Prostate gland (tissue), 2 donors: ENCODE measurements around the gene RPLP2. TPM values are rescaled to one million over a fixed set of nuclear protein-coding genes. Genes with fewer than 3 reads are reported as not detected.

Source experiments
- DNase-seq: peaks from one replicate; pipeline ENCODE4 v3.0.0-alpha.2; 2019; ENCODE audit warnings: low spot score
- H3K27ac ChIP-seq, 2 donors: fragments of 200-600 bp; sonication (generic); 2 replicates each; pipeline ENCODE4 v1.5.1; 2017 to 2019
- H3K27me3 ChIP-seq: fragments of 200-600 bp; sonication (generic); replicated peaks from 2 replicates; pipeline ENCODE4 v1.5.1; 2019; ENCODE audit not compliant: insufficient read depth
- H3K36me3 ChIP-seq, 2 donors: fragments of 200-600 bp; sonication (generic); 1 replicate in 1 of 2; 2 replicates in 1 of 2; pipeline versions ENCODE4 v1.5.1 to v1.8.1; 2017 to 2019
- H3K4me1 ChIP-seq: fragments of 200-600 bp; sonication (generic); replicated peaks from 2 replicates; pipeline ENCODE4 v1.5.1; 2019
- H3K4me3 ChIP-seq, 2 donors: fragments of 200-600 bp; sonication (generic); 2 replicates each; pipeline ENCODE4 v1.5.1; 2017 to 2019
- H3K9me3 ChIP-seq: fragments of 200-600 bp; sonication (generic); 2 replicates; pipeline ENCODE4 v1.5.1; 2017
- CTCF ChIP-seq, 4 experiments: fragments of 200-600 bp in 2 of 4; fragments of 450-650 bp in 2 of 4; sonication (generic) in 2 of 4; IDR thresholded peaks; 1 replicate in 3 of 4; 2 replicates in 1 of 4; pipeline ENCODE4 v1.5.1; 2016 to 2019; ENCODE audit warnings: antibody characterized with exemption in 4 of 4, mild to moderate bottlenecking in 2 of 4, moderate library complexity in 2 of 4
- POLR2A ChIP-seq: fragments of 450-650 bp; IDR thresholded peaks from one replicate; pipeline ENCODE4 v1.6.1; 2016; ENCODE audit warnings: antibody characterized with exemption, mild to moderate bottlenecking
- POLR2AphosphoS5 ChIP-seq: sonication (generic); formaldehyde crosslinking; IDR thresholded peaks from one replicate; pipeline ENCODE4 v1.6.1; 2017; ENCODE audit warnings: antibody characterized with exemption
- WGBS: methylation state at CpG from one replicate; pipeline ENCODE4 v1.1.5; 2018; 5-methylcytosine and 5-hydroxymethylcytosine counted together
- intact Hi-C: fragments of 100-400 bp; cut with DNase I; formaldehyde crosslinking; loops from one replicate; pipeline ENCODE4 v1.14.2; 2022
- total RNA-seq, 2 donors: library from RNA; depleted of rRNA; stranded (reverse); fragments of >200 nt; gene quantifications; one replicate each; pipeline ENCODE4 v1.1.0, GENCODE V29; 2016

RPLP2 gene
- total RNA-seq, 2 donors from 2014 or later, result 431 to 906 TPM

GRCh38 chr11:841981-842369, 32.2 kb downstream of the RPLP2 start:
- TF ChIP-seq CTCF (IDR thresholded peaks at IDR 0.05) (no peak), POLR2AphosphoS5 (no peak)
- Histone ChIP-seq H3K36me3 (peaks cover 4 to 6% of the 10 kb centered on the region in 2 donors), H3K27ac (peak overlapping the region; percentile 89 to 90), H3K9me3 (no peaks in the 10 kb centered on the region), H3K4me1 (peaks cover 20% of the 10 kb centered on the region), H3K27me3 (no peaks in the 10 kb centered on the region), H3K4me3 (peak overlapping the region; percentile 82 to 94)
- intact Hi-C loops, result loop anchor here (10.0 kb wide), 1 partner anchor 623 kb away; no protein-coding TSS in a partner anchor
- no peak for DNase-seq
- WGBS, result under 1% methylated on average over 26 of the region's 27 CpGs

- H3K27me3 ChIP-seq, result no peaks in the 10 kb centered on the region
- under 1% methylated on average over 51 of the region's 87 CpGs for WGBS
- intact Hi-C loops, result loop anchor here (10.0 kb wide), 1 partner anchor 622 kb away; no protein-coding TSS in a partner anchor
- peak; percentile 83 for DNase-seq
- H3K27ac ChIP-seq, result peak within 1 kb of the TSS; percentile 89 to 90
- TF ChIP-seq POLR2A (peak; percentile 84), CTCF (IDR thresholded peaks at IDR 0.05) (peak in 2 of 4 experiments; percentile 19 to 34), POLR2AphosphoS5 (peak; percentile 76)
- H3K4me3 ChIP-seq, result peak within 1 kb of the TSS; percentile 82 to 94
- H3K36me3 ChIP-seq, result peaks cover 4 to 6% of the 10 kb centered on the region in 2 donors
- peaks cover 20% of the 10 kb centered on the region for H3K4me1 ChIP-seq
- H3K9me3 ChIP-seq, result no peaks in the 10 kb centered on the region
Measured at GRCh38 chr11:842370-843002, 32.7 kb downstream of the RPLP2 start, which contains the start of the genes POLR2L and TSPAN4. Gene POLR2L (minus strand): TSS chr11:842529. CDS start chr11:842508, 21 bp downstream. Gene TSPAN4 (plus strand): TSS chr11:842852. CDS start chr11:850305, 7,453 bp downstream.

GRCh38 chr11:843086-843734, 33.4 kb downstream of the RPLP2 start:
- 1% methylated on average over 46 of the region's 53 CpGs for WGBS
- DNase-seq, result no peak
- H3K4me1 ChIP-seq, result peaks cover 20% of the 10 kb centered on the region
- peak overlapping the region; percentile 82 to 94 for H3K4me3 ChIP-seq
- H3K36me3 ChIP-seq, result peaks cover 4 to 6% of the 10 kb centered on the region in 2 donors
- TF ChIP-seq POLR2AphosphoS5, result no peak
- TF ChIP-seq POLR2A, result no peak
- TF ChIP-seq CTCF (IDR thresholded peaks at IDR 0.05), result no peak
- intact Hi-C loops, result loop anchor here (10.0 kb wide), 1 partner anchor 622 kb away; no protein-coding TSS in a partner anchor
- no peaks in the 10 kb centered on the region for H3K9me3 ChIP-seq
- no peaks in the 10 kb centered on the region for H3K27me3 ChIP-seq
- H3K27ac ChIP-seq, result peak overlapping the region; percentile 89 to 90

- H3K4me1 ChIP-seq, result peaks cover 27% of the 10 kb centered on the region
- intact Hi-C loops, result loop anchor here (10.0 kb wide), 1 partner anchor 621 kb away; no protein-coding TSS in a partner anchor
Measured at GRCh38 chr11:843818-844692, 34.3 kb downstream of the RPLP2 start.

More at GRCh38 chr11:843818-844692, 34.3 kb downstream of the RPLP2 start:
- TF ChIP-seq POLR2AphosphoS5 (peak; percentile 76), CTCF (IDR thresholded peaks at IDR 0.05) (peak in 1 of 4 experiments; percentile 4), POLR2A (peak; percentile 18)
- 8% methylated on average over 23 of the region's 25 CpGs for WGBS
- peak; percentile 73 for DNase-seq
- H3K27me3 ChIP-seq, result no peaks in the 10 kb centered on the region
- peak overlapping the region; percentile 82 to 94 for H3K4me3 ChIP-seq
- H3K9me3 ChIP-seq, result no peaks in the 10 kb centered on the region
- H3K27ac ChIP-seq, result peak overlapping the region; percentile 89 to 90
- H3K36me3 ChIP-seq, result peaks cover 4 to 6% of the 10 kb centered on the region in 2 donors
